ENCODE measurements around the gene CRIM1.

The CRIM1 gene

DNA sequence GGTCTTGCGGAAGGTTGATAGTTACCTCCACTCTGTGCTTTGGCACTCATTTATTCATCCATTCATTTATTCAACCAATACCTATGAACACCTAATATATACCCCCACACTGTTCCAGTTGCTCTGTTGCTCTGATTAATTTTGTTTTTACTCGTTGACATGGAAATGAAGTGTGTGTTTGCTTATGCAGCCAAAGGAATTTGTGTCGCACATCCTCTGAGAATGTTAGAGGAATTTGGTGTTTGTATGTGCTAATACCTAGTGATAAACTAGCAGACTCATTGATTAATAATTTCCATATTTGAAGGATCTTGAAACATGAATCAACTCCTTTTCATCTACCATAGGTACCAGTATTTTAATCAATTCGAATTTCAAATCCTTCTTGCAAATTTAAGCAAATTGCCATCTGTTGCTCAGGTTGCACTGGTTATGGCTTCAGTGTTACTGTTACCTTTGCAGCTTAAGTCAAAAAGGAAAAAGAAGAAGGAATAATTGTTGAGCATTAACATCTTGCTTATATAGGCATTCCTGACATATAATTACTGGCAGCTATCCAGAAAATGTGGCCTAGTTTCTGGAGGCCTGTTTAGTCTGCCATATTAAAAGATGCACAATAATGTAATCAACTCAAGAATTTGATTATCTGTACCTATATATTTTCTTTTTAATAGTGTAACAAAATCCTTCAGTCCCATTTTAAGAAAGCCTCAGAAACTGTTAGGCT, 25.7 kb upstream of the CRIM1 start:
- H3K4ac ChIP-seq (ENCODE audit: low read depth in 1 of 2, low read length in 2 of 2) = no peak overlapping the region
- no peak overlapping the region for H3K23ac ChIP-seq (ENCODE audit: low read length in 2 of 2)
- H3K27ac ChIP-seq (ENCODE audit: low read length, poor library complexity, severe bottlenecking) = peak overlapping the region; percentile 71
- H3K36me3 ChIP-seq (ENCODE audit: control insufficient read depth in 1 of 2, insufficient read depth in 2 of 2, low read depth in 1 of 2, low read length in 2 of 2) = no peaks in the 10 kb centered on the region
- H2BK12ac ChIP-seq (ENCODE audit: low read length in 2 of 2) = no peak overlapping the region
- H2BK5ac ChIP-seq (ENCODE audit: low read depth, low read length, poor library complexity, severe bottlenecking) = no peak overlapping the region
- H3K79me1 ChIP-seq (replicated peaks; ENCODE audit: low read length, poor library complexity, severe bottlenecking) = no peaks in the 10 kb centered on the region
- no peak overlapping the region for H2AK5ac ChIP-seq (ENCODE audit: low read length, severe bottlenecking)
- no peaks in the 10 kb centered on the region for H3K27me3 ChIP-seq (ENCODE audit: control insufficient read depth in 1 of 2, insufficient read depth in 1 of 2, low read length in 2 of 2)
- no peak overlapping the region for H3K14ac ChIP-seq (ENCODE audit: low read length in 2 of 2)
- H2BK15ac ChIP-seq (ENCODE audit: low read depth, poor library complexity, severe bottlenecking) = no peak overlapping the region
- H3K4me3 ChIP-seq (ENCODE audit: insufficient read depth in 1 of 2, low read depth in 1 of 2, low read length in 2 of 2) = no peak overlapping the region
- 75% methylated on average over 2 of the region's 4 CpGs for WGBS
- no peaks in the 10 kb centered on the region for H3K9me3 ChIP-seq (ENCODE audit: control insufficient read depth, low read length)
- H4K8ac ChIP-seq (ENCODE audit: low read length) = no peak overlapping the region
- no peak overlapping the region for H3K4me2 ChIP-seq (ENCODE audit: low read length, poor library complexity, severe bottlenecking)
- no peak overlapping the region for H4K91ac ChIP-seq (ENCODE audit: low read length)
- H3K18ac ChIP-seq (ENCODE audit: low read depth in 1 of 2, low read length in 2 of 2) = no peak overlapping the region
- H3K9ac ChIP-seq (ENCODE audit: low read length) = peak overlapping the region; percentile 27
- H2BK120ac ChIP-seq (ENCODE audit: low read depth, low read length) = no peak overlapping the region
- H3K4me1 ChIP-seq (ENCODE audit: control insufficient read depth, insufficient read depth, low read depth, low read length) = peaks cover 2% of the 10 kb centered on the region
- peak; percentile 84 for DNase-seq
- no peak overlapping the region for H2AFZ ChIP-seq (ENCODE audit: low read depth, low read length)

DNA sequence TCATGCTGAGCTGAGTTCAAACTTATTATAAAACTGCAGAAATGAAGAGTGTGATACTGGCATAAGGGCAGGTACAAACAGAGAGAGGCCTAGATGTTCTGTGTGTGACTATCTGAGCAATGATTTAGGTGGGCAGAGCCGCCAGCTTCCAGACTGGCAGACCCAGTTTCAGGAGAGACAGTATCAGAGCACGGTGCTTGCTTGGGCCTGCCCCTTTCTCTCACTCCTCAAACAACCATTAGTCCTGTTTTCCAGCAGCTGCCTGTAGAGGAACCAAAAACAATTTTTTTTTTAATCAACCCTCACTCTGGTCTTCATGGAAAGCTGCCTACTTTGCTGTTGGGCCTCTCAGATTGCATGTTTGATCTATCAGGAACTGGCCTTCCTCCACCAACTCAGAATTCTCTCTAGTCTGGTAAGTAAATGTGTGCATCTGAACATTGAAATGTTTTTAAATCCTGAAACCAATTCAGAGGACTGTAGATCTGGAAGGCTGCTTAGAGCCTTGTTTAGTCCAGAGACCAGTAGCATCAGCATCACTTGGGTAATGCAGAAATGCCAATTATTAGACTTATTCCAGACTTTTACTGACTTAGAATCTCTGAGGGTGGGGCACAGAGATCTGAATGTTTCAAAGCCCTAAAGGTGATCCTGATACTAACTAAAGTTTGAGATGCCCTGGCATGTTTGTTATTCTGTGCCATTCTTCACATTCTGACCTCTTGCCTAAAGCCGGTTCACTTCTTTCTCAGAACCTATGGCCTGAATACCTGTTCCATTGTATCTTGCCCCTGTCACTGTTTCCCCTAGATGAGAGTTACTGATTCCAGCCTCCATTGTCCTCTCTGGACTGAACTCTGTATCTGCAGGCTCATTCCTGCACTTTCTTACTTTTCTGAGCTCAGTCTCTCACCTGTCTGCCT, 24.8 kb upstream of the CRIM1 start:
- Histone ChIP-seq H4K91ac (ENCODE audit: low read length) (no peak overlapping the region), H3K4me2 (ENCODE audit: low read length, poor library complexity, severe bottlenecking) (no peak overlapping the region), H2AFZ (ENCODE audit: low read depth, low read length) (peak overlapping the region; percentile 23), H3K4me3 (ENCODE audit: insufficient read depth in 1 of 2, low read depth in 1 of 2, low read length in 2 of 2) (no peak overlapping the region), H3K14ac (ENCODE audit: low read length in 2 of 2) (peak overlapping the region in 1 of 2 experiments; percentile 77), H4K8ac (ENCODE audit: low read length) (no peak overlapping the region), H3K4me1 (ENCODE audit: control insufficient read depth, insufficient read depth, low read depth, low read length) (peaks cover 2% of the 10 kb centered on the region), H3K23ac (ENCODE audit: low read length in 2 of 2) (no peak overlapping the region), H3K27me3 (ENCODE audit: control insufficient read depth in 1 of 2, insufficient read depth in 1 of 2, low read length in 2 of 2) (no peaks in the 10 kb centered on the region), H3K79me1 (replicated peaks; ENCODE audit: low read length, poor library complexity, severe bottlenecking) (no peaks in the 10 kb centered on the region), H2AK5ac (ENCODE audit: low read length, severe bottlenecking) (peak overlapping the region; percentile 33), H3K36me3 (ENCODE audit: control insufficient read depth in 1 of 2, insufficient read depth in 2 of 2, low read depth in 1 of 2, low read length in 2 of 2) (no peaks in the 10 kb centered on the region), H2BK15ac (ENCODE audit: low read depth, poor library complexity, severe bottlenecking) (no peak overlapping the region), H2BK120ac (ENCODE audit: low read depth, low read length) (no peak overlapping the region), H3K9ac (ENCODE audit: low read length) (no peak overlapping the region), H3K27ac (ENCODE audit: low read length, poor library complexity, severe bottlenecking) (peak overlapping the region; percentile 65), H3K9me3 (ENCODE audit: control insufficient read depth, low read length) (no peaks in the 10 kb centered on the region), H2BK12ac (ENCODE audit: low read length in 2 of 2) (peak overlapping the region in 1 of 2 experiments; percentile 78), H3K18ac (ENCODE audit: low read depth in 1 of 2, low read length in 2 of 2) (peak overlapping the region in 1 of 2 experiments; percentile 70), H3K4ac (ENCODE audit: low read depth in 1 of 2, low read length in 2 of 2) (peak overlapping the region in 1 of 2 experiments; percentile 69), H2BK5ac (ENCODE audit: low read depth, low read length, poor library complexity, severe bottlenecking) (no peak overlapping the region)
- peak; percentile 20 for DNase-seq
- WGBS = 81% methylated on average over 3 of the region's 3 CpGs

DNA sequence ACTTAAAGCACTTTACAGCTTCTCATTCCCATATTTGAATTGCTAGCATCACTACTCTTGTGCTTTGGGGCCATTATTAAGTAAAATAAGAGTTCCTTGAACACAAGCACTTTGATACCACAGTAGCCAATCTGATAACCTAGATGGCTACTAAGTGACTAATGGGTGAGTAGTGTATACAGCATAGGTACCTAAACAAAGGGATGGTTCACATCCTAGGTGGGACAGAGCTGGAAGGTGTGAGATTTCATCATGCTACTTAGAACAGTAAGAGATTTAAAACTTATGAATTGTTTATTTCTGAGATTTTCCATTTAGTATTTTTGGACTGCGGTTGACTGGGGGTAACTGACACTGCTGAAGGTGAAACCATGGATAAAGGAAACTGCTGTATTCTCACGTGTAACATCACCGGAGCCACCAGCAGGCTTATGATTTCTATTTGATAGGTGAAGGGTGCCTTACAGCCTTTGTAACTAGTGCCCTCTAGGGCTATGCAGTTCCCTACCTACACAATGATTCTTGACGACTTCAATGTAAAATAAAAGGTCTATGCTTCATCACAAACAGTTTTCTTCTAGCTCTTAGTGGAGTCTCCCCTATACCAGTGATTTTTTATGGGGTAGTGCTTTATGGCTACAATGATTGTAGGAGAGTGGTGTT, 22.1 kb upstream of the CRIM1 start:
- H2AFZ ChIP-seq (ENCODE audit: low read depth, low read length) = no peak overlapping the region
- no peaks in the 10 kb centered on the region for H3K36me3 ChIP-seq (ENCODE audit: control insufficient read depth in 1 of 2, insufficient read depth in 2 of 2, low read depth in 1 of 2, low read length in 2 of 2)
- H3K27ac ChIP-seq (ENCODE audit: low read length, poor library complexity, severe bottlenecking) = no peak overlapping the region
- no peak overlapping the region for H3K4ac ChIP-seq (ENCODE audit: low read depth in 1 of 2, low read length in 2 of 2)
- no peak overlapping the region for H2BK12ac ChIP-seq (ENCODE audit: low read length in 2 of 2)
- no peaks in the 10 kb centered on the region for H3K27me3 ChIP-seq (ENCODE audit: control insufficient read depth in 1 of 2, insufficient read depth in 1 of 2, low read length in 2 of 2)
- peak overlapping the region in 1 of 2 experiments; percentile 47 for H3K18ac ChIP-seq (ENCODE audit: low read depth in 1 of 2, low read length in 2 of 2)
- DNase-seq = no peak
- H3K23ac ChIP-seq (ENCODE audit: low read length in 2 of 2) = no peak overlapping the region
- H3K79me1 ChIP-seq (replicated peaks; ENCODE audit: low read length, poor library complexity, severe bottlenecking) = no peaks in the 10 kb centered on the region
- H3K4me2 ChIP-seq (ENCODE audit: low read length, poor library complexity, severe bottlenecking) = no peak overlapping the region
- H4K91ac ChIP-seq (ENCODE audit: low read length) = no peak overlapping the region
- H2BK120ac ChIP-seq (ENCODE audit: low read depth, low read length) = no peak overlapping the region
- no peak overlapping the region for H2BK5ac ChIP-seq (ENCODE audit: low read depth, low read length, poor library complexity, severe bottlenecking)
- 73% methylated on average over 4 of the region's 4 CpGs for WGBS
- H2AK5ac ChIP-seq (ENCODE audit: low read length, severe bottlenecking) = peak overlapping the region; percentile 26
- H2BK15ac ChIP-seq (ENCODE audit: low read depth, poor library complexity, severe bottlenecking) = no peak overlapping the region
- H3K4me3 ChIP-seq (ENCODE audit: insufficient read depth in 1 of 2, low read depth in 1 of 2, low read length in 2 of 2) = no peak overlapping the region
- H4K8ac ChIP-seq (ENCODE audit: low read length) = no peak overlapping the region
- no peak overlapping the region for H3K9ac ChIP-seq (ENCODE audit: low read length)
- H3K14ac ChIP-seq (ENCODE audit: low read length in 2 of 2) = no peak overlapping the region
- peaks cover 6% of the 10 kb centered on the region for H3K4me1 ChIP-seq (ENCODE audit: control insufficient read depth, insufficient read depth, low read depth, low read length)
- H3K9me3 ChIP-seq (ENCODE audit: control insufficient read depth, low read length) = no peaks in the 10 kb centered on the region

DNA sequence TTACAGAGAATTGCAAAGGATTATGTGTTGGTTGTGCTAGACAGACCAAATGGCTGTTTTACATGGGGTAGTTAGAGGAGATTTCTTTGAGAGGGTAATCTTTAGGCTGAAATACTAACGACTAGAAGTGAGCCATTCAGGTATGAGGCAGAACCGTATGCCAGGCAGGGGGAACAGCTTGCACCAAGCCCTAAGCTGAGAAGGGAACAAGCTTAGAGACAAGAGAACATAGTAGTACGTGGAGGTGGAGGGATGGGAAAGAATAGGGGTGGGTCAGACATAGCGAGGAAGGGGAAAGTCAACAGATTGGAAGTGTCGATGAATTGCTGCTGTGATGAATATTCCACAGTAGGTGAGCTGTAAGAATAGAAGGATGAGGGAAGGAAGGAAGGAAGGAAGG, 20.0 kb upstream of the CRIM1 start:
- H3K4me2 ChIP-seq (ENCODE audit: low read length, poor library complexity, severe bottlenecking) = no peak overlapping the region
- DNase-seq = no peak
- peak overlapping the region; percentile 31 for H2AK5ac ChIP-seq (ENCODE audit: low read length, severe bottlenecking)

More for the DNA sequence above, 20.0 kb upstream of the CRIM1 start:
- H3K14ac ChIP-seq (ENCODE audit: low read length in 2 of 2) = peak overlapping the region in 1 of 2 experiments; percentile 28
- H3K36me3 ChIP-seq (ENCODE audit: control insufficient read depth in 1 of 2, insufficient read depth in 2 of 2, low read depth in 1 of 2, low read length in 2 of 2) = no peaks in the 10 kb centered on the region
- H4K91ac ChIP-seq (ENCODE audit: low read length) = no peak overlapping the region
- no peak overlapping the region for H2BK12ac ChIP-seq (ENCODE audit: low read length in 2 of 2)
- no peak overlapping the region for H3K9ac ChIP-seq (ENCODE audit: low read length)
- no peaks in the 10 kb centered on the region for H3K27me3 ChIP-seq (ENCODE audit: control insufficient read depth in 1 of 2, insufficient read depth in 1 of 2, low read length in 2 of 2)
- no peak overlapping the region for H2BK15ac ChIP-seq (ENCODE audit: low read depth, poor library complexity, severe bottlenecking)
- no peaks in the 10 kb centered on the region for H3K9me3 ChIP-seq (ENCODE audit: control insufficient read depth, low read length)
- H4K8ac ChIP-seq (ENCODE audit: low read length) = no peak overlapping the region
- H3K18ac ChIP-seq (ENCODE audit: low read depth in 1 of 2, low read length in 2 of 2) = no peak overlapping the region
- H3K79me1 ChIP-seq (replicated peaks; ENCODE audit: low read length, poor library complexity, severe bottlenecking) = no peaks in the 10 kb centered on the region
- H3K4me1 ChIP-seq (ENCODE audit: control insufficient read depth, insufficient read depth, low read depth, low read length) = peaks cover 6% of the 10 kb centered on the region
- no peak overlapping the region for H3K4ac ChIP-seq (ENCODE audit: low read depth in 1 of 2, low read length in 2 of 2)
- no peak overlapping the region for H2BK120ac ChIP-seq (ENCODE audit: low read depth, low read length)
- H2AFZ ChIP-seq (ENCODE audit: low read depth, low read length) = no peak overlapping the region
- no peak overlapping the region for H3K23ac ChIP-seq (ENCODE audit: low read length in 2 of 2)
- H3K4me3 ChIP-seq (ENCODE audit: insufficient read depth in 1 of 2, low read depth in 1 of 2, low read length in 2 of 2) = no peak overlapping the region
- H2BK5ac ChIP-seq (ENCODE audit: low read depth, low read length, poor library complexity, severe bottlenecking) = no peak overlapping the region
- 77% methylated on average over 5 of the region's 5 CpGs for WGBS
- H3K27ac ChIP-seq (ENCODE audit: low read length, poor library complexity, severe bottlenecking) = no peak overlapping the region

Measured in mesenchymal stem cell (in vitro differentiated cells and primary cell).